Measurements from ENCODE around the gene HLA-DPA1. TPM values are rescaled to one million over a fixed set of nuclear protein-coding genes. Genes with fewer than 3 reads are reported as not detected.
A peak's percentile ranks its signal among the peaks of the same experiment; 100 is the strongest.

Gene HLA-DPA1
- total and polyA plus RNA-seq, 4 donors = 12.0 to 49.3 (median 29.2) TPM

DNA sequence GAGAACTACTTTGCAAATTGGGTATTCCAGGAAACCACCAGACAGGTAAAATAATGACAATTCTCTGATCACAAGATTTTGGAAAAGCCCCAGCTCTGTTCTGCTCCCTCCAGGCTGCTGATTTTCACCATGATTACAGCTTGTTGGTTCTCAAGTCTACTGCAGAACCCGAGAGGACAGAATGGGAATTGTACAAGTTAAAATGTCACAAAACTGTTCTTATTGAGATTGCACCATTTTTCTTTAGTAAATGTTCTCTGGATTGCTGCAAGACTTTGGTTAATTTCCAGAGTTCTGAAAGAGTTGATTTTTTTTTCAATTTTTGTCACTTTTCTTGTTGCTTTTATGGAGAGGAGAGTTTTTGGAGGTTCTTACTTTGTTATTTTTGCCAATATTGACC lies 36.9 kb downstream of the HLA-DPA1 start:
- DNase-seq (ENCODE audit: low spot score) = no peak
- TF ChIP-seq NR2F2 (IDR thresholded peaks at IDR 0.05) (no peak), HNF4A (conservative IDR thresholded peaks at IDR 0.05) (peak in 1 of 2 donors; percentile 37), YY1 (IDR thresholded peaks at IDR 0.05) (peak; percentile 55)
- H3K9ac ChIP-seq (ENCODE audit: low read depth in 1 of 2, low read length in 2 of 2) = no peak overlapping the region
- 34% methylated on average over 1 of the region's 1 CpG for WGBS
- H3K4me3 ChIP-seq (ENCODE audit: low read depth in 1 of 3, low read length in 3 of 3) = no peak overlapping the region
- no peak overlapping the region for H3K27ac ChIP-seq (ENCODE audit: low read depth in 1 of 2, low read length in 2 of 2)
- H3K27me3 ChIP-seq (ENCODE audit: control insufficient read depth in 4 of 4, insufficient read depth in 4 of 4, low read length in 3 of 4) = no peaks in the 10 kb centered on the region
- H3K9me3 ChIP-seq (ENCODE audit: control insufficient read depth in 4 of 4, low read length in 3 of 4) = no peaks in the 10 kb centered on the region
- no peaks in the 10 kb centered on the region for H3K36me3 ChIP-seq (ENCODE audit: control insufficient read depth in 4 of 4, insufficient read depth in 3 of 4, low read depth in 1 of 4, low read length in 3 of 4)
- H3K4me1 ChIP-seq (ENCODE audit: control insufficient read depth in 4 of 4, insufficient read depth in 4 of 4, low read length in 3 of 4) = peaks cover 3 to 6% (median 5%) of the 10 kb centered on the region in 4 donors

- Histone ChIP-seq H3K4me1 (ENCODE audit: control insufficient read depth in 4 of 4, insufficient read depth in 4 of 4, low read length in 3 of 4) (peaks cover 3 to 6% (median 5%) of the 10 kb centered on the region in 4 donors), H3K4me3 (ENCODE audit: low read depth in 1 of 3, low read length in 3 of 3) (no peak overlapping the region), H3K9ac (ENCODE audit: low read depth in 1 of 2, low read length in 2 of 2) (no peak overlapping the region), H3K9me3 (ENCODE audit: control insufficient read depth in 4 of 4, low read length in 3 of 4) (no peaks in the 10 kb centered on the region), H3K27me3 (ENCODE audit: control insufficient read depth in 4 of 4, insufficient read depth in 4 of 4, low read length in 3 of 4) (no peaks in the 10 kb centered on the region), H3K36me3 (ENCODE audit: control insufficient read depth in 4 of 4, insufficient read depth in 3 of 4, low read depth in 1 of 4, low read length in 3 of 4) (no peaks in the 10 kb centered on the region), H3K27ac (ENCODE audit: low read depth in 1 of 2, low read length in 2 of 2) (no peak overlapping the region)
- no peak for DNase-seq (ENCODE audit: low spot score)
- WGBS = 97% methylated on average over 1 of the region's 1 CpG
- TF ChIP-seq REST (IDR thresholded peaks at IDR 0.05) (no peak), ZBTB33 (IDR thresholded peaks at IDR 0.05) (no peak), RAD21 (IDR thresholded peaks at IDR 0.05) (no peak), HNF4G (IDR thresholded peaks at IDR 0.05) (no peak), SP1 (IDR thresholded peaks at IDR 0.05) (no peak), RXRA (IDR thresholded peaks at IDR 0.05) (no peak), TAF1 (conservative IDR thresholded peaks at IDR 0.05) (no peak), HNF4A (conservative IDR thresholded peaks at IDR 0.05) (no peak), NR2F2 (IDR thresholded peaks at IDR 0.05) (no peak), CTCF (IDR thresholded peaks at IDR 0.05; ENCODE audit: low read depth, low read length, missing input control) (no peak), FOXA1 (IDR thresholded peaks at IDR 0.05) (no peak), JUND (IDR thresholded peaks at IDR 0.05) (no peak)
- TF ChIP-seq, protein P1, sequence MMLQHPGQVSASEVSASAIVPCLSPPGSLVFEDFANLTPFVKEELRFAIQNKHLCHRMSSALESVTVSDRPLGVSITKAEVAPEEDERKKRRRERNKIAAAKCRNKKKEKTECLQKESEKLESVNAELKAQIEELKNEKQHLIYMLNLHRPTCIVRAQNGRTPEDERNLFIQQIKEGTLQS (IDR thresholded peaks at IDR 0.05) = no peak
- TF ChIP-seq, protein P2, sequence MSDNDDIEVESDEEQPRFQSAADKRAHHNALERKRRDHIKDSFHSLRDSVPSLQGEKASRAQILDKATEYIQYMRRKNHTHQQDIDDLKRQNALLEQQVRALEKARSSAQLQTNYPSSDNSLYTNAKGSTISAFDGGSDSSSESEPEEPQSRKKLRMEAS (IDR thresholded peaks at IDR 0.05) = no peak
These were observed 38.9 kb downstream of the HLA-DPA1 start for GRCh38 chr6:33034554-33034953.
